Activated T-cell treated with anti-CD3 and anti-CD28 coated beads for 24 hours (primary cell): ENCODE measurements around the gene WDR47.
"Not testable (repeated sequence)": the region's sequence is repeated elsewhere in the genome, so short reads cannot be mapped to it uniquely, and the experiment has no call there.

ENCODE experiments used
- DNase-seq: peaks from one replicate; pipeline ENCODE4 v3.0.0-alpha.2; 2020; ENCODE audit warnings: low read depth

The WDR47 gene

DNA sequence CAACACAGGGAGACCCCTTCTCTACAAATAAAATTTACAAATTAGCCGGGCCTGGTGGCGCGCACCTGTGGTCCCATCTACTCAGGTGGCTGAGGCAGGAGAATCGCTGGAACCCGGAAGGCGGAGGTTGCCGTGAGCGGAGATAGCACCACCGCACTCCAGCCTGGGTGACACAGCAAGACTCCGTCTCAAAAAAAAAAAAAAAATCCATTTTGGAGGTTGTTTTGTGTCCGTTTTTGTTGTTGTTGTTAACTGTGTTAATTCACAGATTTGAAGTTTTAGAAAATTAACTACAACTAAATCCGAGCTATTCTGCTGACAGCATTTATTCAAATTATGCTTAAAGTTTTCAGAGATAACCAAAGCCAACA is 79.2 kb downstream of the WDR47 start:
- peak; percentile 24 for DNase-seq

DNA sequence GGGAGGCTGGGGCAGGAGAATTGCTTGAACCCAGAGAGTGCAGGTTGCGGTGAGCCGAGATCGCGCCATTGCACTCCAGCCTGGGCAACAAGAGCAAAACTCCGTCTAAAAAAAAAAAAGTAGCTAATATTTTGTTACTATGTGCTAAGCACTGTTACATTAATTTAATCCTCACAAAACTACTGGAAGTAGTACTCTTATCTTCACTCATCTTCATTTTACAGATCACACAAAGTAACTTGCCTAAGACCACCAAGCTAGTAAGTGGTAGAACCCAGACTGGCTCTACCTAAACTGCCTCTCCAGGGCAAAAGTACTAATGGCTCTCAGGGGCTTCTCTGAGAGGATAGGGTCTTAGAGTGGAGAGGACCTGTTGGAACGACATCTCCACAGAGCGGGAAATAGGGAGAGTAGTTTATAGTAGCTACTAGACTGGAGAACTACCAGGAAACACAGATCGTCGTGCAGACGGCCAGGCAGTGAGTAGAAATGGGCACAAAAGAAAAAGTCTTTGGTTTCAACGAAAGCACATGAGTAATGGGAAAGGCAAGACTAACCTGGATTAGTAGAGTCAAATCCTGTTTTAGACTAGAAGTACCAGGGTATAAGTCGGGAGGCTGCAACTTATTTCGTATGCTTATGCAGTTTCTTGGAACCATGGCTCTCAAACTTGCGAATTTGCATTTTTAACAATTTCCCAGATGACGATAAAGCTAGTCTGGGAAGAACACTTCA is 80.0 kb downstream of the WDR47 start:
- no peak for DNase-seq

DNA sequence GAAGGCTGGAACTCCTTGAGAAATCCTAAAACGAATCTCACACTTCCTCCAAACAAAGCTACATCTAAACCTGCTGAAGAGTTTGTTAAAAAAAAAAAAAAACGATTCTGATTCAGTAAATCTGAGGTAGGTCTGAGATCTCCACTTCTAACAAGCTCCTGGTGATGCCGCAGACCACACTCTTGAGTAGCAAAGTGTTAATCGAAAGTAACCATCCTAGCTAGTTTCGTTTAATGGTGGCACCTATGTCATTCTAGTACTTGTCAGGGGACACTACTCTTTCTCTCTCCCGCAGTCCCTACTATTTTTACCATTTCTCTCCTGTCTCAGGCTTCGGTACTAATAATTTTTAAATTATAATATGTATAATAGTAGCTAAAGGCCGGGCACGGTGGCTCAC is 80.7 kb downstream of the WDR47 start:
- no peak for DNase-seq

DNA sequence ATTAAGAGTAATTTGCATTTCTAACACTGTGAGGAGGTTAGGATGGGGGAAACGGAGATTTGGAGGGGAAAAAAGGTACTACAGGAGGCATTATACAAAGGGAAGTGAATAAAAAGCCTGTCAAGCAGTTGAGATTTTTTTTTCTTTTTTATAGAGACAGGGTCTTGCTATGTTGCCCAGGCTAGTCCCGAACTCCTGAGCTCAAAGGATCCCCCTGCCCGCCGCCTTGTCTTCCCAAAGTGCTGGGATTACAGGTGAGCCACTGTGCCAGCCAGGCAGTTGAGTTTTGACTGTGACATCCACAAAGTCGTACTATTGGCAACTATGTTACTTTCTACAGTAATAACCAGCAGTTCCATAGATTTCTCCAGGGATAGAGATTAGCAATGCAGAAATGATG is 81.2 kb downstream of the WDR47 start:
- no peak for DNase-seq

DNA sequence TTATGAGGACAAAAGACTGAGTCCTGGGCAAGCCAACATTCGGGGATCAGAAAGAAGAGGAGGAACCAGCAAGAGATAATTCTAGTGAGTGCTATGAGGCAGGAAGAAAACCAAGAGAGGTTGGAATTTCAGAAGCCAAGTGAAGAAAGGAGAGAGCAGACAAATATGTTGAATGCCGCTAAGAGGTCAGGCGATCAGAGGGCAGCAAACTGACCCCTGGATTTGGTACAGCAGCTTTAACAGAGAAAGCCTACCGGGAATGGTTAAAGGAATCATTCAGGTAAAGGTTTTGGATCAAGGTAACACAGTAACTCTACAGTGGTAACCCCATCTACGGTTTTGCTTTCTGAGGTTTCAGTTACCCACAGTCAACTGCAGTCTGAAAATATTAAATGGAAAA is 84.0 kb downstream of the WDR47 start:
- DNase-seq: no peak

DNA sequence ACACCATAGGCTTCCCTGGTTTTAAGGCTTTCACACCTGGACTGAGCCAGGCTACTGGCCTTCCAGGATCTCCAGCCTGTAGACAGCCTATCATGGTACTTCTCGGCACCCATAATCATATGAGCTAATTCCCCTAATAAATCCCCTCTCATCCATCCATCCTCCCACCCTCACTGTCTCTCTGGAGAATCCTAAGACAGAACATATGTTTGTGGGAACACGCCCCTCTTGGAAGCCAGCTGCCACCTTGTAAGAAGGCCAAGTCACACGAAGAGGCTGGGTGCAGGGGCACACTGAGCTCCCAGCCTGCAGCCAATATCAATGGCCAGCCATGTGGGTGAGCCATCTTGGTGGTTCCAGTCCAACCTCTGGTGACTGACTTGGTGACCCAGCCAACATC is 86.0 kb downstream of the WDR47 start:
- no peak for DNase-seq

DNA sequence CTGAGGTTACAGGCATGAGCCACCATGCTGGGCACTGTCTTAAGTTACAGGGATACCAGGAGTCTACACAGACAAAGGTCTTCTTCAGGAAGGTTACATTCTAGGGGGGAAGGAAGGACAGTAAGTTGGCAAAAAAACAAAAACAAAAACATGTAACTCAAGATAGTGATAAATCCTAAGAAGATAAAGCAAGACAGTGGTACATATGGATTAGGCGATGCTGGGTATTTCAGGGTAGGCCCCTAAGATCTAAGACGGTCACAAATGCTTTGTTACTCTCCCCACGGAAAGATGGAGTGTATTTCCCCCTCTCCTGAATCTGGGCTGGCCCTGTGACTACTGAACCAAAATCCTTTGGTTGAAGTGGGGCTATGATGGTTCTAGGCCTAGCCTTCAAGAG is 86.8 kb downstream of the WDR47 start:
- no peak for DNase-seq

DNA sequence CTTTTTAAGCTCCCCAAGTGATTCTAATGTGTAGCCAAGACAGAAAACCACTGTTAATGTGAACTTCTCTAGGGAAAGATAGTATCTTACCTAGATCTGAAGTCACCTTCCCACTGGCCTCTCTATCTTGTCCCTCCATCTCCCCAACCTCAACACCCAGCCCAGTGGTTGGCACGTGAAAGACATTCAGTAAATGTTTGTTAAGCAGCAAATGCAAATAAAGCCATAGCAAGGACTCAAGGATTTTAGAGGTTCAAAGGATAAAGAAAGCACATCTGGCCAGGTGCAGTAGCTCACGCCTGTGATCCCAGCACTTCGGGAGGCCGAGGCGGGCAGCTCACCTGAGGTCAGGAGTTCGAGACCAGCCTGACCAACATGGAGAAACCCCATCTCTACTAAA is 88.5 kb downstream of the WDR47 start:
- DNase-seq: no peak

DNA sequence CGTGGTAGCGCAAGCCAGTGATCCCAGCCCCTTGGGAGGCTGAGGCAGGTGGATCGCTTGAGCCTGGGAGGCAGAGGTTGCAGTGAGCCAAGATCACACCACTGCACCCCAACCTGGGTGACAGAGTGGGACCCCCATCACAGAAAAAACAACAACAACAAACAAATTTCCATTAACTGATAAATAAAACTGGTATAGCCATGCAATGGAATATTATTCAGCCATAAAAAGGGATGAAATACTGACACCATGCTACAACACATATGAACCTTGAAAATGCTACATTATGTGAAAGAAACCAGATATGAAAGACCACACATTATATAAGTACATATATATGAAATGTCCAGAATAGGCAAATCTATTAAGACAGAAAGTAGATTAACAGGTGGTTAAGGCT is 90.7 kb downstream of the WDR47 start:
- DNase-seq: no peak

DNA sequence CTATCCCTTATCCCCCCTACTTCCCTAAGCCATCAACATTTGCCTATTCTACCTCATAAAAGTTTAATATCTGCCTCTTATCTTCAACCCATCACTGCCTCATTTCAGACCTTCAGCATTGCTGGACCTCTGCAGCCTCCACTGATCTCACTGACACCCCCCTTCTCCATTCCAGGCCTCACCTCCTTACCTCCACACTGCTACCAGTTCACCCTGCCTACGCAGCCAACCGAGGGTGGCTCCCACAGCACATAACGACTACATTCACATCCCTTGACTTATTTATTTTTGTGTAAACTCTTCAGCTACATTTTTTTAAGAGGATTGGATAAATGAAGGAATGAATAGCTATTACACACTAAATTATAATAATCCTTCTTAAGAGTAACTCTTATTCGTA is 92.9 kb downstream of the WDR47 start:
- no peak for DNase-seq

DNA sequence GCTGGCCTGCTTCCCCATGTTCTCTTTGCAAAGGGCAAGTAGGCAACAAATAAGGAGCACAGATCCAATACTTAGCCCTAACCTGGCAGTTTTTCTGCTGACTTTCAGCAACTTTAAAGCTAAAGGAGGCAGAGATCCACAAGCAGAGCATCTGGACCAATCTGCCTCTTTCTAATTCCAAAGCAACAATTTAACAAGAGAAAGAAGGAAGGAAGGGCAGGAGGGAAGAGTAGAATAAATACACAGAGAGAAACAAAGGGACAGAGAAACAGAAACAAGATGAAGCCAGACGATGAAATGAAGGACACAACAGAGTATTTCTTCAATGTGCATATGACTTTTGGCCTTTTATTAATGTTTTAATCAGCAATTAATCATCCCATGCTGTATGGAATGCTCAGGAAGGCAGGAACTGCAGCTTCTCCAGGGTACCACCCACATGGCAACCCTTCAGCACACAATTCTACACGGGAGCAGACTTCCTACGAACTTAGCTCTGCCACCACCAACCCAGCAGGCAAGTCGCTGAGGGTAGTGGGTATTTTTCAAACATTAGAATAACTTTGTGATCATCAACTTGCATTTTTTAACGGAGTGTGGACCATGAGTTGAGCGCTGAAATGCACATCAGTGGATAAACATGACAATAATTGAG is 93.9 kb downstream of the WDR47 start:
- no peak for DNase-seq

DNA sequence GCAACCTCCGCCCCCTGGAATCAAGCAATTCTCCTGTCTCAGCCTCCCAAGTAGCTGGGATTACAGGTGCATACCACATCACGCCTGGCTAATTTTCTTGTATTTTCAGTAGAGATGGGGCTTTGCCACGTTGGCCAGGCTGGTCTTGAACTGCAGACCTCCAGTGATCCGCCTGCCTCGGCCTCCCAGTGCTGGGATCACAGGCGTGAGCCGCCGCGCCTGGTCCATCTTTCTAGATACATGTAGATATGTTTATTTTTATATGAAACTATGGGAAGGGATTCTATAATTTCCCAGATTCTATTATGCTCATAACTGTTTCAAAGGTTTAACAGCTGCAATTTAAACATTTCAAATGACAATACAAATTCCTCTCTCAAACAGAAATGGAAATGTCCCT is 105.7 kb downstream of the WDR47 start:
- DNase-seq: no peak

DNA sequence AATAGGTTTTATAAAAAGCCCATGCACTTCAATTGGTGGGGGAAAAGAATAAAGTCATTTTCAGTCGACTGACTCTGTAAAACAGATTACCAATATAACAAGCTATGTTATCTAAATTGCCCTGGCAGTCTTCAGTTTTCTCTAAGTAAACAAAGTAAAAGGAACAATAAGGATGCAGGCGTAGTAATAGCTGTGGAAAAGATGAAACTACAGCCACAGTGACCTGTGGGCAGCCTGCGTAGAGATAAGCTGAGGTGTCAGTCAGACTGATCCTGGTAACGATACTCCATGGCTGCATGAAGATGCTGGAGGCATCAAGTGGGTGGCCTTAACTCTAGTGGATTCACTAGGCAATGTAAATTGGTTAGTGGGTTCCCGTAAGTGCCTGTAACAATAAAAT is 108.0 kb downstream of the WDR47 start:
- DNase-seq: no peak

DNA sequence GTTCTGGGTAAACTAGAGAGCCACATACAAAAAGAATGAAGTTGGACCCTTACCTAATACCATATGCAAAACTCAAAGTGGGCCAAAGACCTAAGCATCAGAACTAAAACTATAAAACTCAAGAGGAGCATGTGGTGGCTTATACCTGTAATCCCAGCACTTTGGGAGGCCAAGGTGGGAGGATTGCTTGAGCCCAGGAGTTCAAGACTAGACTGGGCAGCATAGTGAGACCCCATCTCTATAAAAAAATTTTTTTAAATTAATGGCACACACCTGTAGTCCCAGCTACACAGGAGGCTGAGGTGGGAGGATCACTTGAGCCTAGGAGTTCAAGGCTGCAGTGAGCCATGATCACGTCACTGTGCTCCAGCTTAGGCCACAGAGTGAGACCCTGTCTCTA is 114.3 kb downstream of the WDR47 start:
- not testable (repeated sequence) for DNase-seq

DNA sequence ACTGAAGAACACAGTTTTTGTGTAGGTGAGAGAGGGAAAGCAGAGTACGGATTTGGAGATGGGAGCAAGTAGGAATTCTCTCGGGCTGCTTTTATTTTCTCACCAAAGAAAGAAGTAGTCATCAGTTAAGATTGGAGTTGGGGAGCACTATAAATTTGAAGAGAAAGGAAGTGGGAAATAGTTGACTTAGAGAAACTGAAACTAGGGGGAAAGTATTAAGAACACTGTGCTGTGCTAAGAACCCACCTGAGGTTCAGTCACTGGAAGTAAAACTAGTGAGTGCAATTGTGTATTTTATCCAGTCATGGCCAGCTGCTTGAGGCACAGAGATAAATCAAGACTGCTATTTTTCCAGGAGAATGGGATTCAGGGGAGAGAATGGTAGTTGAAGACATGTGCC is 116.0 kb downstream of the WDR47 start:
- DNase-seq: no peak
